ENCODE results near the gene RAB15.
A peak's percentile ranks its signal among the peaks of the same experiment; 100 is the strongest.

The RAB15 gene

GRCh38 chr14:64990296-64990695, 18.2 kb upstream of the RAB15 start:
- DNase-seq: no peak

GRCh38 chr14:64987438-64987767, 15.3 kb upstream of the RAB15 start:
- peak in 1 of 14 donors; percentile 41 for DNase-seq

- peak; percentile 89 to 99 (median 98) for DNase-seq
Measured at GRCh38 chr14:64986648-64987437, 14.7 kb upstream of the RAB15 start, which contains the start of gene FNTB. TSS of gene FNTB (plus strand) at chr14:64986895. CDS start at chr14:64986954, 59 bp downstream.

GRCh38 chr14:64983439-64984310, 11.5 kb upstream of the RAB15 start:
- peak in 1 of 14 donors; percentile 48 for DNase-seq

- DNase-seq: no peak
Measured at GRCh38 chr14:64979336-64980074, 7.4 kb upstream of the RAB15 start.

- DNase-seq: no peak
Measured at GRCh38 chr14:64974563-64974962, 2.4 kb upstream of the RAB15 start.

GRCh38 chr14:64973826-64974225, 1.7 kb upstream of the RAB15 start:
- no peak for DNase-seq

GRCh38 chr14:64973026-64973442, 898 bp upstream of the RAB15 start:
- DNase-seq: peak in 1 of 14 donors; percentile 61

GRCh38 chr14:64971491-64971942, 619 bp downstream of the RAB15 start:
- DNase-seq: peak in 1 of 14 donors; percentile 54

- DNase-seq: peak in 1 of 14 donors; percentile 57
Measured at GRCh38 chr14:64970776-64971477, 1.2 kb downstream of the RAB15 start.

GRCh38 chr14:64970041-64970440, 2.1 kb downstream of the RAB15 start:
- peak in 1 of 14 donors; percentile 55 for DNase-seq

- peak in 1 of 14 donors; percentile 47 for DNase-seq
Measured at GRCh38 chr14:64968651-64969050, 3.5 kb downstream of the RAB15 start.

GRCh38 chr14:64968167-64968566, 4.0 kb downstream of the RAB15 start:
- DNase-seq: peak in 1 of 14 donors; percentile 55

- no peak for DNase-seq
Measured at GRCh38 chr14:64966976-64967375, 5.2 kb downstream of the RAB15 start.

- no peak for DNase-seq
Measured at GRCh38 chr14:64965356-64966000, 6.7 kb downstream of the RAB15 start.

- DNase-seq: no peak
Measured at GRCh38 chr14:64963611-64964010, 8.5 kb downstream of the RAB15 start.

GRCh38 chr14:64960762-64961276, 11.3 kb downstream of the RAB15 start:
- peak in 1 of 14 donors; percentile 96 for DNase-seq

- DNase-seq: no peak
Measured at GRCh38 chr14:64958743-64959142, 13.4 kb downstream of the RAB15 start.

- no peak for DNase-seq
Measured at GRCh38 chr14:64958201-64958600, 13.9 kb downstream of the RAB15 start.

- no peak for DNase-seq
Measured at GRCh38 chr14:64956697-64957406, 15.3 kb downstream of the RAB15 start.

Measured in C1 segment of cervical spinal cord (tissue), 14 donors.